Ureter (tissue), 1 donor: Measurements from ENCODE around the gene AVEN. TPM values are rescaled to one million over a fixed set of nuclear protein-coding genes. Genes with fewer than 3 reads are reported as not detected.

Experiments used
- DNase-seq: peaks from one replicate; pipeline ENCODE4 v3.0.0-alpha.2; 2020; ENCODE audit warnings: low spot score
- total RNA-seq: library from RNA; stranded (reverse); gene quantifications from one replicate; pipeline ENCODE4 v1.2.4, GENCODE V29; 2023
- donor health status: DM: yes; HTN: yes; CAD: no.

The AVEN gene
- total RNA-seq, 1 donor from 2014 or later: 12.4 TPM

GRCh38 chr15:33915571-33916407, 123.2 kb downstream of the AVEN start:
- peak; percentile 46 for DNase-seq

GRCh38 chr15:33913459-33913858, 125.5 kb downstream of the AVEN start:
- no peak for DNase-seq

- no peak for DNase-seq
These were observed 126.7 kb downstream of the AVEN start for GRCh38 chr15:33912326-33912725.

GRCh38 chr15:33910741-33911140, 128.3 kb downstream of the AVEN start:
- DNase-seq: no peak

- DNase-seq: no peak
These were observed 130.6 kb downstream of the AVEN start for GRCh38 chr15:33908406-33908805.

- no peak for DNase-seq
These were observed 131.7 kb downstream of the AVEN start for GRCh38 chr15:33907326-33907725.

- DNase-seq: no peak
These were observed 135.3 kb downstream of the AVEN start for GRCh38 chr15:33903661-33904060.

- no peak for DNase-seq
These were observed 137.0 kb downstream of the AVEN start for GRCh38 chr15:33902043-33902442.

- DNase-seq: no peak
These were observed 144.8 kb downstream of the AVEN start for GRCh38 chr15:33894193-33894592.

GRCh38 chr15:33888176-33888575, 150.8 kb downstream of the AVEN start:
- DNase-seq: no peak

GRCh38 chr15:33882921-33883320, 156.1 kb downstream of the AVEN start:
- DNase-seq: no peak

GRCh38 chr15:33874156-33874555, 164.8 kb downstream of the AVEN start:
- no peak for DNase-seq

GRCh38 chr15:33872416-33873106, 166.4 kb downstream of the AVEN start:
- no peak for DNase-seq

GRCh38 chr15:33871980-33872379, 167.0 kb downstream of the AVEN start:
- no peak for DNase-seq

GRCh38 chr15:33866101-33866737, 172.8 kb downstream of the AVEN start:
- no peak for DNase-seq

GRCh38 chr15:33865416-33865815, 173.6 kb downstream of the AVEN start:
- no peak for DNase-seq

- DNase-seq: no peak
These were observed 174.5 kb downstream of the AVEN start for GRCh38 chr15:33864360-33865075.

GRCh38 chr15:33860754-33861153, 178.2 kb downstream of the AVEN start:
- no peak for DNase-seq

- no peak for DNase-seq
These were observed 178.9 kb downstream of the AVEN start for GRCh38 chr15:33859992-33860545.

GRCh38 chr15:33858836-33859235, 180.2 kb downstream of the AVEN start:
- no peak for DNase-seq

- no peak for DNase-seq
These were observed 181.3 kb downstream of the AVEN start for GRCh38 chr15:33857726-33858125.

GRCh38 chr15:33852570-33852969, 186.4 kb downstream of the AVEN start:
- no peak for DNase-seq
